AG09309 (cell line): Measurements from ENCODE around the gene DFFB.

Source experiments
- DNase-seq: peaks from one replicate; pipeline ENCODE4 v3.0.0-alpha.2; 2010; ENCODE audit warnings: low read depth
- H3K4me3 ChIP-seq: 2 replicates; pipeline ENCODE4 v1.5.1; 2011; ENCODE audit warnings: mild to moderate bottlenecking, low read depth, low read length, moderate library complexity; ENCODE audit not compliant: control insufficient read depth
- CTCF ChIP-seq: IDR thresholded peaks from 2 replicates; pipeline ENCODE4 v1.5.1; 2011; ENCODE audit warnings: mild to moderate bottlenecking, low read depth, low read length, inconsistent platforms; ENCODE audit not compliant: insufficient read depth, control insufficient read depth; ENCODE audit errors: missing control alignments

The DFFB gene

DNA sequence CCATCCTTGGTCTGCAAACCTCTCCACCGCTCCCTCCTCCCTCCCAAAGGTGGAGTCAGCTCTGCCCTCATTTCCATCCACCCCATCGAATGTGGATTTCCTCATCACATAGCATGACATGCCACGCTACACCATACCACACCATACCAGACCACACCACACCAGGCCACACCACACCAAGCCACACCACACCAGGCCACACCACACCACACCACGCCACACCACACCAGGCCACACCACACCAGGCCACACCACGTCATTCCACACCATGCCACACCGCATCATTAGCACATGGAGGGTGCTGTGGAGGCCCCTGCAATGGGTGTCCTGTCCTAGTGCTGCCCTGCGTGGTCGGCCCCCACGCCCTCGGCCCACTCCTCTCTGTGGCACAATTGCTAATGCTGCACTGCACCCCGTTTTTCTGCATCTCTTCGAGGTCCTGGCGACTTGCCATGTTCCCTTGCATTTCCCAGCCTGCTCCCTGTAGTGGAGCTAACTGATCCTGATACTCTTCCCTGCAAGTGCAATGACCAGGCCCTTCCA, 11.3 kb downstream of the DFFB start:
- no peak overlapping the region for H3K4me3 ChIP-seq
- TF ChIP-seq CTCF = no peak
- no peak for DNase-seq

- H3K4me3 ChIP-seq = no peak overlapping the region
- DNase-seq = no peak
- no peak for TF ChIP-seq CTCF
Measured at GRCh38 chr1:3869751-3870301, 12.6 kb downstream of the DFFB start.

DNA sequence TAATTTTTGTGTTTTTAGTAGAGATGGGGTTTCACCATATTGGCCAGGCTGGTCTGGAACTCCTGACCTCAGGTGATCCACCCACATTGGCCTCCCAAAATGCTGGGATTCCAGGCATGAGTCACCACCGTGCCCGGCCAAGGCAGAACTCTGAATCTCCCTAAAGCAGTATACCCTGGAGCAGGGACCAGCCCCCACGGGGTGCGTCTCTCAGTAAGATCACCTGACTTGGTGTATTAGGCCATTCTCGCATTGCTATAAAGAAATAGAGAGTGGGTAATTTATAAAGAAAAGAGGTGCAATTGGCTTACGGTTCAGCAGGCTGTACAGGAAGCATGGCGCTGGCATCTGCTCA, 14.2 kb downstream of the DFFB start:
- H3K4me3 ChIP-seq = no peak overlapping the region
- no peak for TF ChIP-seq CTCF
- DNase-seq = no peak

DNA sequence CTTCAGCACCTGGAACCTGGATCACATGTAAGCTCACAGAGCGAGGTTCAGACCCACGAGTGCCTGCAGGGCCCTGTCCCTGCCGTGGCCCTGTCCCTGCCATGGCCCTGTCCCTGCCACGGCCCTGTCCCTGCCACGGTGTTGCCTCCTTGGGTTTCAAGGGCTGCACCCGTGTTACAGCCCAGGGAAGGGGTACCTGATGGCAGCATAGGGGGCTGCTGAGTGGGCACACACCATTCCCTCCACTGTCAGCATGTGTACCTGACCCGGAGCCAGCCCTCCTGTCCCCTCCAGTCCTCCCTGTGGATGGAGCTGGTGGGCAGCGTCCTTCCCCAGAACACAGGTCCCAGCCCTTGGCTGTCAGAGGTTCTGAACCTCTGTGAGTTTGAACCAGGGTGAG, 15.3 kb downstream of the DFFB start:
- H3K4me3 ChIP-seq = no peak overlapping the region
- no peak for TF ChIP-seq CTCF
- no peak for DNase-seq

DNA sequence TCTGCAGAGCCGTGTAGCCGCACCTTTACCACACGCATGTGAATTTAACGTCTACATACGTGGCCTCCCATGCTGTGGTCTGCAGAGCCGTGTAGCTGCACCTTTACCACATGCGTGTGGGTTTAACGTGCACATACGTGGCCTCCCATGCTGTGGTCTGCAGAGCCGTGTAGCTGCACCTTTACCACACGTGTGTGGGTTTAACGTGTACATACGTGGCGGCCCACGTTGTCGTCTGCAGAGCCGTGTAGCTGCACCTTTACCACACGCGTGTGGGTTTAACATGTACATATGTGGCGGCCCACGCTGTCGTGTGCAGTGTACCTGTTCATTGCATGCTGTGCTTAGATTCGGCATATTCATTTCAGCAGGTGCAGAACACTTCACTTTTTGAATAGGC, 17.5 kb downstream of the DFFB start:
- no peak for DNase-seq
- no peak for TF ChIP-seq CTCF
- H3K4me3 ChIP-seq = no peak overlapping the region

GRCh38 chr1:3876716-3877115, 19.4 kb downstream of the DFFB start:
- no peak for TF ChIP-seq CTCF
- DNase-seq = no peak
- no peak overlapping the region for H3K4me3 ChIP-seq

GRCh38 chr1:3879099-3879498, 21.8 kb downstream of the DFFB start:
- TF ChIP-seq CTCF = no peak
- no peak overlapping the region for H3K4me3 ChIP-seq
- DNase-seq = no peak
